Adrenal gland (tissue), 12 donors: ENCODE results near the gene SLC7A10. TPM values are rescaled to one million over a fixed set of nuclear protein-coding genes. Genes with fewer than 3 reads are reported as not detected.

Source experiments
- DNase-seq, 7 donors: peaks; one replicate each; pipeline ENCODE4 v3.0.0-alpha.2; 2019 to 2020
- H3K27ac ChIP-seq, 5 donors: fragments of 200-600 bp; sonication (generic) in 4 of 5; 1 replicate in 3 of 5; 2 replicates in 2 of 5; pipeline versions ENCODE4 v1.5.1 to v1.8.0; 2016 to 2020; ENCODE audit warnings: mild to moderate bottlenecking in 1 of 5
- H3K27me3 ChIP-seq: fragments of 200-600 bp; 2 replicates; pipeline ENCODE4 v1.8.0; 2021
- H3K36me3 ChIP-seq, 2 donors: fragments of 200-600 bp; replicated peaks in 1 of 2; 1 replicate in 1 of 2; 2 replicates in 1 of 2; pipeline versions ENCODE4 v1.5.1 to v1.8.0; 2018 to 2022
- H3K4me1 ChIP-seq, 2 donors: fragments of 200-600 bp; replicated peaks in 1 of 2; 1 replicate in 1 of 2; 2 replicates in 1 of 2; pipeline versions ENCODE4 v1.5.1 to v1.8.0; 2018 to 2021
- H3K4me3 ChIP-seq, 4 donors: fragments of 200-600 bp; sonication (generic) in 3 of 4; one replicate each; pipeline ENCODE4 v1.5.1; 2016 to 2018
- H3K9me3 ChIP-seq, 3 donors: fragments of 200-600 bp; sonication (generic) in 1 of 3; replicated peaks in 1 of 3; 1 replicate in 2 of 3; 2 replicates in 1 of 3; pipeline versions ENCODE4 v1.5.1 to v1.8.0; 2016 to 2021
- POLR2A ChIP-seq, 2 donors: fragments of 450-650 bp; IDR thresholded peaks; one replicate each; pipeline ENCODE4 v1.6.1; 2017; ENCODE audit warnings: antibody characterized with exemption in 2 of 2, mild to moderate bottlenecking in 2 of 2, moderate library complexity in 1 of 2
- WGBS, 4 donors: extraction: QIAGEN DNeasy Blood & Tissue Kit in 2 of 4; methylation state at CpG; one replicate each; pipeline versions ENCODE4 v1.1.5 to v1.1.7; 2013 to 2017; 5-methylcytosine and 5-hydroxymethylcytosine counted together
- intact Hi-C, 2 donors: fragments of 100-400 bp; cut with DNase I; formaldehyde crosslinking; loops; one replicate each; pipeline versions ENCODE4 v1.14.1 to v1.15.0; 2022 to 2023
- polyA plus RNA-seq, 3 donors: library from polyadenylated mRNA; stranded (reverse); fragments of 200-250 nt in 2 of 3; fragments of 350-450 nt in 1 of 3; fragmentation: Illumina TruSeq in 1 of 3; extraction: RNeasy Lipid Tissue Mini Kit (QIAGEN cat#74804) in 1 of 3; gene quantifications; one replicate each; pipeline ENCODE4 v1.2.3, GENCODE V29; 2013 to 2014
- total RNA-seq, 9 donors: library from RNA; depleted of rRNA in 4 of 9; stranded (reverse); fragments of >200 nt in 4 of 9; fragments of 120-200 nt in 1 of 9; fragmentation: NEBNext Ultra II Directional in 1 of 9; extraction: Animal tissue kit (Norgen Biotek cat#: 25700) in 1 of 9; gene quantifications; one replicate each; pipeline versions ENCODE4 v1.1.0 to v1.2.4, GENCODE V29; 2013 to 2023
- TF ChIP-seq, protein P1 (sequence below), 6 experiments: fragments of 450-650 bp in 4 of 6; fragments of 200-600 bp in 2 of 6; sonication (generic) in 1 of 6; IDR thresholded peaks; 1 replicate in 5 of 6; 2 replicates in 1 of 6; pipeline versions ENCODE4 v1.5.1 to v1.8.0; 2016 to 2021; ENCODE audit warnings: antibody characterized with exemption in 6 of 6, mild to moderate bottlenecking in 2 of 6, moderate library complexity in 1 of 6
- donor health status: healthy with polysubstance abuse.
- donor health status: Bipolar disorder and iron deficiency.
- donor health status: DM: yes; HTN: yes; CAD: no.
- donor health status: DM: no; HTN: no; CAD: no.
- donor health status: DM: no; HTN: no; CAD: no.
- donor health status: DM: yes; HTN: yes; CAD: no.

Gene SLC7A10
- total and polyA plus RNA-seq, 12 donors: 0.14 to 9.3 (median 0.45) TPM; not detected in 4

DNA sequence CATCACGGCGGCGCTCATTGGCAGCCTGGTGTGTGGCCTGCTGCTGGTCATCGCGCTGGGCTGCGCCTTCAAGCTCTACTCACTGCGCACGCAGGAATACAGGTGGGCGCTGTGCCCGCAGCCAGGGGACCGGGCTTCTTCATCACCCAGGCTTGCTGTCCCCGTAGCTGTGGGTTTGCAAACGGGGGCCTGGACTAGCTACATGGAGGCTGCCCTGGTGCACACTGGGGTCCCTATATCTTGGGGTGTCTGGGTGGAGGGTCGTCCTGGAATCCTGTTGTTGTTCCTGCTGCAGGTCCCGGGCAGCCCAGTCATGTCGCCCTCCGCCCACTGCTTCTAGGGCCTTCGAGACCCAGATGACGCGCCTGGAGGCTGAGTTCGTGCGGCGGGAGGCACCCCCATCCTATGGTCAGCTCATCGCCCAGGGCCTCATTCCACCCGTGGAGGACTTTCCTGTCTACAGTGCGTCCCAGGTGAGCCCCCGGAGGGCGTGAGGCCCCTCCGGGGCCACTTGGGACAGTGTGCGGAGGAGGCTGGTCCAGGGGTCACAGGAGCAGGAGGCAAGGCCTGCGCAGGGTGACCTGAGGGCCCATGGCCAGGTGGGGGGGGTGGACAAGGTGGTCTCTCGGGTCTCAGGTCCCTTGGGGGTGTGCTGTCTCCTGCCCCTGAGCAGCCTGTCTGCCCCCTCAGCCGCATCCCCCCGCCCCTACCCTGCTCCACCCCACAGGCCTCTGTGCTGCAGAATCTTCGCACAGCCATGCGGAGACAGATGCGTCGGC, 19.2 kb downstream of the SLC7A10 start:
- DNase-seq: no peak
- no peak for TF ChIP-seq POLR2A (IDR thresholded peaks at IDR 0.05)
- Histone ChIP-seq H3K9me3 (no peaks in the 10 kb centered on the region), H3K36me3 (peaks cover 0 to 38% of the 10 kb centered on the region in 2 donors), H3K27ac (no peak overlapping the region), H3K27me3 (no peaks in the 10 kb centered on the region), H3K4me3 (no peak overlapping the region), H3K4me1 (no peaks in the 10 kb centered on the region)
- intact Hi-C loops: no loop called here
- 93 to 97% (median 94%) methylated on average over 19 to 38 of the region's 38 CpGs for WGBS, 4 donors

- TF ChIP-seq POLR2A (IDR thresholded peaks at IDR 0.05): no peak
- TF ChIP-seq, protein P1, sequence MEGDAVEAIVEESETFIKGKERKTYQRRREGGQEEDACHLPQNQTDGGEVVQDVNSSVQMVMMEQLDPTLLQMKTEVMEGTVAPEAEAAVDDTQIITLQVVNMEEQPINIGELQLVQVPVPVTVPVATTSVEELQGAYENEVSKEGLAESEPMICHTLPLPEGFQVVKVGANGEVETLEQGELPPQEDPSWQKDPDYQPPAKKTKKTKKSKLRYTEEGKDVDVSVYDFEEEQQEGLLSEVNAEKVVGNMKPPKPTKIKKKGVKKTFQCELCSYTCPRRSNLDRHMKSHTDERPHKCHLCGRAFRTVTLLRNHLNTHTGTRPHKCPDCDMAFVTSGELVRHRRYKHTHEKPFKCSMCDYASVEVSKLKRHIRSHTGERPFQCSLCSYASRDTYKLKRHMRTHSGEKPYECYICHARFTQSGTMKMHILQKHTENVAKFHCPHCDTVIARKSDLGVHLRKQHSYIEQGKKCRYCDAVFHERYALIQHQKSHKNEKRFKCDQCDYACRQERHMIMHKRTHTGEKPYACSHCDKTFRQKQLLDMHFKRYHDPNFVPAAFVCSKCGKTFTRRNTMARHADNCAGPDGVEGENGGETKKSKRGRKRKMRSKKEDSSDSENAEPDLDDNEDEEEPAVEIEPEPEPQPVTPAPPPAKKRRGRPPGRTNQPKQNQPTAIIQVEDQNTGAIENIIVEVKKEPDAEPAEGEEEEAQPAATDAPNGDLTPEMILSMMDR (IDR thresholded peaks at IDR 0.05): no peak
- intact Hi-C loops: no loop called here
- Histone ChIP-seq H3K27me3 (no peaks in the 10 kb centered on the region), H3K9me3 (no peaks in the 10 kb centered on the region), H3K27ac (no peak overlapping the region), H3K4me1 (no peaks in the 10 kb centered on the region), H3K4me3 (no peak overlapping the region), H3K36me3 (peaks cover 0 to 38% of the 10 kb centered on the region in 2 donors)
- no peak for DNase-seq
- WGBS, 4 donors: 94 to 97% (median 96%) methylated on average over 22 to 64 of the region's 64 CpGs
Measured at GRCh38 chr19:33205531-33206260, 20.0 kb downstream of the SLC7A10 start.

GRCh38 chr19:33205110-33205509, 20.5 kb downstream of the SLC7A10 start:
- no peak for DNase-seq
- H3K36me3 ChIP-seq: peaks cover 0 to 38% of the 10 kb centered on the region in 2 donors
- H3K27me3 ChIP-seq: no peaks in the 10 kb centered on the region
- no peak overlapping the region for H3K27ac ChIP-seq
- H3K9me3 ChIP-seq: no peaks in the 10 kb centered on the region
- no peak overlapping the region for H3K4me3 ChIP-seq
- no peaks in the 10 kb centered on the region for H3K4me1 ChIP-seq
- TF ChIP-seq, protein P1 (IDR thresholded peaks at IDR 0.05): no peak
- no peak for TF ChIP-seq POLR2A (IDR thresholded peaks at IDR 0.05)
- WGBS, 4 donors: 90 to 94% (median 92%) methylated on average over 10 to 27 of the region's 27 CpGs
- intact Hi-C loops: no loop called here

GRCh38 chr19:33204136-33204973, 21.3 kb downstream of the SLC7A10 start:
- no peak overlapping the region for H3K27ac ChIP-seq
- no peaks in the 10 kb centered on the region for H3K27me3 ChIP-seq
- no peaks in the 10 kb centered on the region for H3K9me3 ChIP-seq
- 86 to 92% (median 91%) methylated on average over 21 to 32 of the region's 32 CpGs for WGBS, 4 donors
- TF ChIP-seq, protein P1 (IDR thresholded peaks at IDR 0.05): no peak
- no peak for TF ChIP-seq POLR2A (IDR thresholded peaks at IDR 0.05)
- intact Hi-C loops: no loop called here
- peaks cover 0 to 38% of the 10 kb centered on the region in 2 donors for H3K36me3 ChIP-seq
- DNase-seq: no peak
- no peaks in the 10 kb centered on the region for H3K4me1 ChIP-seq
- H3K4me3 ChIP-seq: no peak overlapping the region
